WTC11 (cell line): ENCODE results near the gene MYH11. TPM values are rescaled to one million over a fixed set of nuclear protein-coding genes. Genes with fewer than 3 reads are reported as not detected.

Experiments used
- ATAC-seq: fragments of 200-7000 bp; cut with Tn5 transposase; 2 replicates; pipeline ENCODE4 v1.10.0; 2021; ENCODE audit warnings: mild to moderate bottlenecking, moderate library complexity
- CTCF ChIA-PET: fragments of 300-600 bp; sonication (Branson Sonifier 250); formaldehyde crosslinking; loops from one replicate; lab custom pipeline; 2021; ENCODE audit warnings: antibody characterized with exemption; lab: Charles Lee
- POLR2A ChIA-PET: fragments of 350-600 bp; sonication (Branson Sonifier 250); formaldehyde crosslinking; loops from one replicate; lab custom pipeline; 2021; ENCODE audit warnings: antibody characterized with exemption; lab: Charles Lee
- DNase-seq: peaks from one replicate; pipeline ENCODE4 v3.0.0; 2021; ENCODE audit warnings: low spot score
- H3K27ac Mint-ChIP-seq: 2 replicates; pipeline ENCODE4 v1.8.0; 2021; ENCODE audit warnings: mixed read lengths
- H3K27me3 Mint-ChIP-seq: 2 replicates; pipeline ENCODE4 v1.8.0; 2021; ENCODE audit warnings: low read depth, mild to moderate bottlenecking, moderate library complexity, mixed read lengths
- H3K36me3 Mint-ChIP-seq: 2 replicates; pipeline ENCODE4 v1.8.0; 2021; ENCODE audit warnings: mixed read lengths
- H3K4me1 Mint-ChIP-seq: 2 replicates; pipeline ENCODE4 v1.8.0; 2022; ENCODE audit warnings: mixed read lengths
- H3K4me3 Mint-ChIP-seq: 2 replicates; pipeline ENCODE4 v1.8.0; 2021; ENCODE audit warnings: mild to moderate bottlenecking, moderate library complexity, mixed read lengths
- H3K9me3 Mint-ChIP-seq: 2 replicates; pipeline ENCODE4 v1.8.0; 2021; ENCODE audit warnings: mixed read lengths
- ATF1 ChIP-seq: sonication (generic); formaldehyde crosslinking; IDR thresholded peaks from 2 replicates; pipeline ENCODE4 v1.8.1; 2023; ENCODE audit warnings: mild to moderate bottlenecking, moderate library complexity, missing genetic modification reagents
- CREM ChIP-seq: sonication (generic); formaldehyde crosslinking; IDR thresholded peaks from 2 replicates; pipeline ENCODE4 v1.8.1; 2022; ENCODE audit warnings: mild to moderate bottlenecking, missing genetic modification reagents, moderate library complexity
- ESRRA ChIP-seq: sonication (generic); formaldehyde crosslinking; IDR thresholded peaks from 2 replicates; pipeline ENCODE4 v1.8.1; 2022; ENCODE audit warnings: mild to moderate bottlenecking, missing genetic modification reagents, borderline replicate concordance
- FOXP4 ChIP-seq: sonication (generic); formaldehyde crosslinking; IDR thresholded peaks from 2 replicates; pipeline ENCODE4 v1.8.0; 2022; ENCODE audit warnings: mild to moderate bottlenecking, missing genetic modification reagents
- GABPB1 ChIP-seq: sonication (generic); formaldehyde crosslinking; IDR thresholded peaks from 2 replicates; pipeline ENCODE4 v1.8.1; 2023; ENCODE audit warnings: mild to moderate bottlenecking, missing genetic modification reagents
- MYBL2 ChIP-seq: sonication (generic); formaldehyde crosslinking; IDR thresholded peaks from 2 replicates; pipeline ENCODE4 v1.8.1; 2023; ENCODE audit warnings: mild to moderate bottlenecking, moderate library complexity, missing genetic modification reagents
- NFATC4 ChIP-seq: fragments of 250-450 bp; sonication (Bioruptor Pico); IDR thresholded peaks from 2 replicates; pipeline ENCODE4 v1.9.0; 2021; ENCODE audit warnings: mild to moderate bottlenecking
- NR1H2 ChIP-seq: sonication (generic); formaldehyde crosslinking; IDR thresholded peaks from 2 replicates; pipeline ENCODE4 v1.9.0; 2021; ENCODE audit warnings: mild to moderate bottlenecking, moderate library complexity, missing genetic modification reagents
- TEAD1 ChIP-seq: sonication (generic); formaldehyde crosslinking; IDR thresholded peaks from 2 replicates; pipeline ENCODE4 v1.8.0; 2022; ENCODE audit warnings: mild to moderate bottlenecking, missing genetic modification reagents
- USF1 ChIP-seq: sonication (generic); formaldehyde crosslinking; IDR thresholded peaks from 2 replicates; pipeline ENCODE4 v1.8.0; 2022; ENCODE audit warnings: mild to moderate bottlenecking, missing genetic modification reagents
- USF2 ChIP-seq: sonication (generic); formaldehyde crosslinking; IDR thresholded peaks from 2 replicates; pipeline ENCODE4 v1.8.1; 2023; ENCODE audit warnings: mild to moderate bottlenecking, missing genetic modification reagents, moderate library complexity
- ZNF396 ChIP-seq: fragments of 250-450 bp; sonication (Bioruptor Pico); IDR thresholded peaks from 2 replicates; pipeline ENCODE4 v1.8.0; 2021; ENCODE audit warnings: mild to moderate bottlenecking, moderate library complexity, borderline replicate concordance
- total RNA-seq: library from RNA; stranded (reverse); gene quantifications from 3 replicates; pipeline ENCODE4 v1.2.3, GENCODE V29; 2021

MYH11 gene
- total RNA-seq, 1 experiment from 2014 or later = 0.74 TPM

- TF ChIP-seq NFATC4 (CRISPR knock-in tag) = no peak
- TF ChIP-seq ESRRA (CRISPR knock-in tag) = no peak
- TF ChIP-seq USF1 (CRISPR knock-in tag) = no peak
- TF ChIP-seq TEAD1 (CRISPR knock-in tag) = no peak
These were observed 2.3 kb upstream of the MYH11 start (continued) for GRCh38 chr16:15858921-15859668.

GRCh38 chr16:15857724-15858560, 1.1 kb upstream of the MYH11 start:
- DNase-seq (peak; percentile 69), ATAC-seq (peak; percentile 65)
- ChIA-PET CTCF (interaction anchor here (0.7 to 2.5 kb wide), 6 partner anchors 10 to 171 kb away, joined by 3 to 12 read pairs (median 6); partner anchors contain the start of gene CEP20), POLR2A (no interaction called here)
- TF ChIP-seq ZNF396 (no peak), GABPB1 (CRISPR knock-in tag) (no peak), USF2 (peak; percentile 11; the same call in 1 of the 2 replicates)
- peaks cover 58% of the 10 kb centered on the region for H3K27me3 Mint-ChIP-seq
- H3K36me3 Mint-ChIP-seq = no peaks in the 10 kb centered on the region
- H3K9me3 Mint-ChIP-seq = no peaks in the 10 kb centered on the region
- no peak overlapping the region for H3K27ac Mint-ChIP-seq
- H3K4me3 Mint-ChIP-seq = peak overlapping the region; percentile 84
- peaks cover 5% of the 10 kb centered on the region for H3K4me1 Mint-ChIP-seq

- no peaks in the 10 kb centered on the region for H3K9me3 Mint-ChIP-seq
- DNase-seq = no peak
- peak overlapping the region; percentile 84 for H3K4me3 Mint-ChIP-seq
- TF ChIP-seq USF2 = no peak
- peaks cover 55% of the 10 kb centered on the region for H3K27me3 Mint-ChIP-seq
- H3K27ac Mint-ChIP-seq = no peak overlapping the region
- ChIA-PET CTCF (interaction anchor here (0.7 to 2.1 kb wide), 2 partner anchors 19 to 34 kb away, joined by 4 to 12 read pairs; no protein-coding TSS in a partner anchor), POLR2A (interaction anchor here (0.6 kb wide), 1 partner anchor 35 kb away, joined by 3 read pairs; no protein-coding TSS in a partner anchor)
- ATAC-seq = no peak
- H3K36me3 Mint-ChIP-seq = no peaks in the 10 kb centered on the region
- peaks cover 5% of the 10 kb centered on the region for H3K4me1 Mint-ChIP-seq
These were observed 646 bp downstream of the MYH11 start for GRCh38 chr16:15856182-15856581.

GRCh38 chr16:15855704-15856003, 1.2 kb downstream of the MYH11 start:
- POLR2A ChIA-PET = no interaction called here
- H3K27ac Mint-ChIP-seq = no peak overlapping the region
- no peaks in the 10 kb centered on the region for H3K36me3 Mint-ChIP-seq
- TF ChIP-seq MYBL2 (no peak), NR1H2 (CRISPR knock-in tag) (no peak), FOXP4 (CRISPR knock-in tag) (no peak), CREM (CRISPR knock-in tag) (no peak), ATF1 (no peak)
- peaks cover 55% of the 10 kb centered on the region for H3K27me3 Mint-ChIP-seq
- H3K4me3 Mint-ChIP-seq = no peak overlapping the region; the same call in 1 of the 2 replicates
- CTCF ChIA-PET = no interaction called here
- ATAC-seq = no peak
- no peak for DNase-seq
- H3K9me3 Mint-ChIP-seq = no peaks in the 10 kb centered on the region
- H3K4me1 Mint-ChIP-seq = peaks cover 5% of the 10 kb centered on the region
